HG02870 (cell line): Measurements from ENCODE around the gene SCN3A.

Source experiments
- ATAC-seq: cut with Tn5 transposase; IDR thresholded peaks from one replicate; pipeline ENCODE4 v1.9.1; 2021; ENCODE audit warnings: mild to moderate bottlenecking, moderate library complexity; ENCODE audit not compliant: unreplicated experiment

Gene SCN3A

GRCh38 chr2:165058476-165059265 is 145.2 kb downstream of the SCN3A start:
- ATAC-seq = no peak

- ATAC-seq = no peak
These were observed 145.9 kb downstream of the SCN3A start for GRCh38 chr2:165057931-165058330.

GRCh38 chr2:165057308-165057707 is 146.5 kb downstream of the SCN3A start:
- no peak for ATAC-seq

- no peak for ATAC-seq
These were observed 147.3 kb downstream of the SCN3A start for GRCh38 chr2:165056564-165056963.

- no peak for ATAC-seq
These were observed 148.6 kb downstream of the SCN3A start for GRCh38 chr2:165055082-165055851.

- ATAC-seq = no peak
These were observed 149.2 kb downstream of the SCN3A start for GRCh38 chr2:165054652-165055051.

GRCh38 chr2:165044505-165045303 is 159.1 kb downstream of the SCN3A start:
- ATAC-seq = no peak
